Parathyroid adenoma (tissue), 2 donors: Measurements from ENCODE around the gene PIK3R1.
A peak's percentile ranks its signal among the peaks of the same experiment; 100 is the strongest.

Source experiments
- H2AFZ ChIP-seq: fragments of 300-600 bp; sonication (generic); one replicate; pipeline ENCODE4 v1.7.0; 2017; ENCODE audit warnings: antibody characterized with exemption, mild to moderate bottlenecking
- H3K27ac ChIP-seq: fragments of 300-600 bp; sonication (generic); one replicate; pipeline ENCODE4 v1.7.0; 2017
- H3K27me3 ChIP-seq: fragments of 300-600 bp; sonication (generic); one replicate; pipeline ENCODE4 v1.7.0; 2017; ENCODE audit warnings: low read length; ENCODE audit not compliant: control insufficient read depth, insufficient read depth
- H3K36me3 ChIP-seq: fragments of 300-600 bp; sonication (generic); one replicate; pipeline ENCODE4 v1.7.0; 2017; ENCODE audit warnings: low read length; ENCODE audit not compliant: control insufficient read depth, insufficient read depth
- H3K4me1 ChIP-seq: fragments of 300-600 bp; sonication (generic); one replicate; pipeline ENCODE4 v1.7.0; 2017; ENCODE audit warnings: control low read depth
- H3K4me2 ChIP-seq: fragments of 300-600 bp; sonication (generic); one replicate; pipeline ENCODE4 v1.7.0; 2017; ENCODE audit warnings: low read length
- H3K4me3 ChIP-seq: fragments of 300-600 bp; sonication (generic); one replicate; pipeline ENCODE4 v1.7.0; 2017; ENCODE audit warnings: low read depth, low read length
- H3K79me2 ChIP-seq: fragments of 300-600 bp; sonication (generic); one replicate; pipeline ENCODE4 v1.7.0; 2017; ENCODE audit warnings: control low read depth
- H3K9ac ChIP-seq: fragments of 300-600 bp; sonication (generic); one replicate; pipeline ENCODE4 v1.7.0; 2017; ENCODE audit warnings: mild to moderate bottlenecking
- H3K9me3 ChIP-seq: fragments of 300-600 bp; sonication (generic); one replicate; pipeline ENCODE4 v1.7.0; 2017; ENCODE audit warnings: low read length; ENCODE audit not compliant: control insufficient read depth
- CTCF ChIP-seq: fragments of 300-600 bp; sonication (generic); IDR thresholded peaks from one replicate; pipeline ENCODE4 v1.7.0; 2017; ENCODE audit warnings: antibody characterized with exemption, mild to moderate bottlenecking
- donor health status: primary hyperparathyroidism.

PIK3R1 gene

GRCh38 chr5:68270399-68270975, 54.9 kb downstream of the PIK3R1 start:
- H3K79me2 ChIP-seq, result peaks cover 28% of the 10 kb centered on the region
- no peak overlapping the region for H2AFZ ChIP-seq
- H3K36me3 ChIP-seq, result no peaks in the 10 kb centered on the region
- H3K27ac ChIP-seq, result no peak overlapping the region
- TF ChIP-seq CTCF, result no peak
- H3K9me3 ChIP-seq, result no peaks in the 10 kb centered on the region
- no peak overlapping the region for H3K4me2 ChIP-seq
- H3K9ac ChIP-seq, result no peak overlapping the region
- peaks cover 30% of the 10 kb centered on the region for H3K4me1 ChIP-seq
- H3K4me3 ChIP-seq, result no peak overlapping the region
- no peaks in the 10 kb centered on the region for H3K27me3 ChIP-seq

GRCh38 chr5:68271124-68271523, 55.6 kb downstream of the PIK3R1 start:
- no peaks in the 10 kb centered on the region for H3K27me3 ChIP-seq
- no peak overlapping the region for H3K9ac ChIP-seq
- H3K36me3 ChIP-seq, result no peaks in the 10 kb centered on the region
- no peak for TF ChIP-seq CTCF
- no peak overlapping the region for H2AFZ ChIP-seq
- no peaks in the 10 kb centered on the region for H3K9me3 ChIP-seq
- H3K27ac ChIP-seq, result no peak overlapping the region
- peaks cover 24% of the 10 kb centered on the region for H3K4me1 ChIP-seq
- no peak overlapping the region for H3K4me3 ChIP-seq
- no peak overlapping the region for H3K4me2 ChIP-seq
- H3K79me2 ChIP-seq, result peaks cover 28% of the 10 kb centered on the region

GRCh38 chr5:68272289-68272688, 56.7 kb downstream of the PIK3R1 start:
- peaks cover 28% of the 10 kb centered on the region for H3K79me2 ChIP-seq
- no peak overlapping the region for H3K4me2 ChIP-seq
- no peaks in the 10 kb centered on the region for H3K36me3 ChIP-seq
- H2AFZ ChIP-seq, result no peak overlapping the region
- H3K27me3 ChIP-seq, result no peaks in the 10 kb centered on the region
- H3K9ac ChIP-seq, result no peak overlapping the region
- H3K4me1 ChIP-seq, result peaks cover 12% of the 10 kb centered on the region
- H3K9me3 ChIP-seq, result no peaks in the 10 kb centered on the region
- H3K4me3 ChIP-seq, result no peak overlapping the region
- TF ChIP-seq CTCF, result peak; percentile 49
- H3K27ac ChIP-seq, result no peak overlapping the region

GRCh38 chr5:68273717-68274409, 58.3 kb downstream of the PIK3R1 start:
- TF ChIP-seq CTCF, result no peak
- H3K9me3 ChIP-seq, result no peaks in the 10 kb centered on the region
- peaks cover 30% of the 10 kb centered on the region for H3K79me2 ChIP-seq
- no peak overlapping the region for H3K27ac ChIP-seq
- peaks cover 4% of the 10 kb centered on the region for H3K4me1 ChIP-seq
- no peak overlapping the region for H3K4me2 ChIP-seq
- H3K4me3 ChIP-seq, result no peak overlapping the region
- H2AFZ ChIP-seq, result no peak overlapping the region
- no peaks in the 10 kb centered on the region for H3K27me3 ChIP-seq
- no peak overlapping the region for H3K9ac ChIP-seq
- no peaks in the 10 kb centered on the region for H3K36me3 ChIP-seq
